HG03108 (cell line): ENCODE results near the gene GNAT2.
A peak's percentile ranks its signal among the peaks of the same experiment; 100 is the strongest.
"Not testable (repeated sequence)": the region's sequence is repeated elsewhere in the genome, so short reads cannot be mapped to it uniquely, and the experiment has no call there.

Experiments
- ATAC-seq: cut with Tn5 transposase; IDR thresholded peaks from one replicate; pipeline ENCODE4 v1.9.1; 2021; ENCODE audit warnings: moderate library complexity; ENCODE audit not compliant: unreplicated experiment

Gene GNAT2

DNA sequence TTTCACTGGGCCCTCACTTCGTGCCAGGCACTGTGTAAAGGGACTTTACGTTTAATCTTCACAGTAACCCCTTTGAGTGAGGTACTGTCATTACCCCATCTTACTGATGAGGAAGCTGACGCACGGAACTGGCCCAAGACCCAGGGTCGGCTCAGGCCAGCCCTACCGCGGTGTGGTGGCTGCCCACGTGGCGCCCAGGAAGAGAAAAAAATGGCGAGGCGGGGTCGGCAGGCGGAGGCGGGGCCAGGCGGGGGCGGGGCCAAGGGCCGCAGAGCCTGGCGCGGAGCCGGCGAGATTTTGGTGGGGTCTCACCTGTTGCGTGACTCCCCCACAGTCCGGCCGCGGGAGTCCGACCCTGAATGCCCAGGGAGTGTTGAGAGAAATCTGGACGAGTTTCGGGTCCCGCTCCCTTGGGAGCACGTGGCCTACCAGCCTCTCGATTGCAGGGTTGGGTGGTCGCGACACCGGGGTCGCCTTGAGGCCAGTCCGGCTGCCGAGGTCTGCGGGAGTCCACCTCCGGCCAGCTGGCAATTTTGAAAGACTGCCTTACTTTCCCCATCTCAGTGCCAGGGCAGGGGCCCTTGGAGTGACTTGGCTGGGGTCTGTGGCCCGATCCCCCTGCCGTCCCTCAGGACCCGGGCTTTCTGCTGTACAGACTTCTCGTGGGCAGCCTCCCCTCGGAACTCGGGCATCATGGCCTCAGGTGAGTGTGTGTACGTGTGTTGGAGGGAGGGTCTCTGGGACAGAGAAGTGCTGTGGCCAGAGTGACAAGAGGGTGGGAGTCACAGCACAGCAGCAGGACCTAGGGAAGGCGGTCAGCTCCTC is at the start of gene GNAT2, which contains the start of gene AMPD2:
Gene GNAT2 (minus strand): TSS at position 41 of the 825 bp plus-strand sequence. CDS start 6,746 bp downstream, outside the sequence.
Gene AMPD2 (plus strand): TSS at position 262 of the 825 bp plus-strand sequence. CDS start 1,339 bp downstream, outside the sequence.
- peak; percentile 39 for ATAC-seq

DNA sequence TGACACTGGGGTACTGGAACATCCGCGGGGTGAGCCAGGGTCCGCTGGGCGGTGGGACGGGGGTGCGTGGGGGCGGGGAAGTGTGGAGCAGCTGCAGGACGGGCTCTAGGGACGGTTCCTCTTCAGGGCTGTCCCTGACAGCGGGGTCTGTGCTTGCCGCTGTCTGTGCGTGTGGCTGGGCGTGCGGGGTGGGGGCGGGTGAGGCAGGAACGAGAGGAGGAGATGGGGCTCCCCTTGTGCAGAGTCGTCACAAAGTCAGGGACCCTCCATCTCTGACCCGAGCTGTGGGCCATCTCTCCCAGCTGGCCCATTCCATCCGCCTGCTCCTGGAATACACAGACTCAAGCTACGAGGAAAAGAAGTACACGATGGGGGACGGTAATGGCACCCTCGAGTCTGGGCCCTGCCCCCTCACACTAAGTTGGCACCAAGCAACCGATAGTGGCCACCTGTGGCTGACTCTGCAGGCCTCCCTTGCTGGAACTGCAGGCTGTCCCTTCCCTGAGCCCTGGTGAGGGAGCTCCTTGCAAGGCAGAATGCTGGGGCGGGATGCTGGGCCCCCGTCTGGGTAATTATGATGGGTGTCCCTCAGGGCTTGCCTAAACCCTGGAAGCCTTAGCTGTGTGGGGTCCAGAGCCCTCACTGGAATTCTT is 48.8 kb upstream of the GNAT2 start:
- ATAC-seq = no peak

DNA sequence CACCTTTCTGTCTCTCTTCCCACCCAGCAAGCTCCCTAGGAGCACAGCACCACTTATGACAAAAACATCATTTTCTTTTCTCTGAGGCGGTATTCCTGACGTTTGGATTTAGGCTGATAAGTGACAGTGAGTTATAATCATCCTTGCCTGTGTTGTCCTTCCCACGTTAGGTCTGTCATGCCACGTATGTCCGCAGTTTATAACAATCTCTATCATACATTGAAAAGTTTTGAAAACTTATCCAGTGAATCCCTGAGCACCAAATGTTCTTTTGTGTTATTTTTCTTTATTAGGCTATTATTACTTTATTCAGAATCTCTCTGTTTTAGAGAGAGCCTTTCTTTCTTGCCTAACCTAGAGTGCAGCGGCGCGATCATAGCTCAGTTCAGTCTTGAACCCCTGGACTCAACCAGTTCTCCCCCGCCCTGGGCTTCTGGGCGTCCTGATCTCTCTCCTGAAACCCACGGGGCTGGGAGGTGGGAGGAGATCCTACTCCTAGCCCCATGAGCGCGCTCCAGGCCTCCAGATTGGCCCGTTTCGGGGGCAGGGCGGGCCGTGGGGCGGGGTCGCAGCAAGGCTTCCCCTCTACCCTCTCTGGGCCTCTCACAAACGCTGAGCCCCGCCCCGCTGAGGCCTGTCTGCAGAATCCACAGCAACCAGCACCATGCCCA is 48.2 kb upstream of the GNAT2 start, which contains the start of gene GSTM2:
Gene GSTM2 (plus strand): TSS at position 606 of the 671 bp plus-strand sequence. CDS start 59 bp downstream, at position 665.
- ATAC-seq = peak; percentile 92

DNA sequence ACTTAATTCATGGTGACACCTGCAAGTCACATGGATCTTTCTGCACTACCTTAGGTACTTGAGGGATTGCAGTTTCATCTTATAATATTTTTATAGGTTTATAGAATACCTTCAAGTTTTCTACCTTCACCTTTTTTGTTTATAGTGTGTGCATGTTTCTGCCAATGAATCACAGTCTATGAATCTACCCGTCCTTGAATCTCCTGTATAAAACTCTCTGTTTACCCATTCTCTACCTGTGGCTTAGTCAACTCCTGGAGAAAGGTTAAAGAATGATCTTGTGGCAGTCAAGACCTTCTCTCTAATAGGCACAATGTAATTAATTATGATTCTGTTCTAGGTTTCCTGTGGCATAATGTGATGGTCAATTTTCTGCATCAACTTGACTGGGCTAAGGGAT is 45.3 kb upstream of the GNAT2 start:
- no peak for ATAC-seq

DNA sequence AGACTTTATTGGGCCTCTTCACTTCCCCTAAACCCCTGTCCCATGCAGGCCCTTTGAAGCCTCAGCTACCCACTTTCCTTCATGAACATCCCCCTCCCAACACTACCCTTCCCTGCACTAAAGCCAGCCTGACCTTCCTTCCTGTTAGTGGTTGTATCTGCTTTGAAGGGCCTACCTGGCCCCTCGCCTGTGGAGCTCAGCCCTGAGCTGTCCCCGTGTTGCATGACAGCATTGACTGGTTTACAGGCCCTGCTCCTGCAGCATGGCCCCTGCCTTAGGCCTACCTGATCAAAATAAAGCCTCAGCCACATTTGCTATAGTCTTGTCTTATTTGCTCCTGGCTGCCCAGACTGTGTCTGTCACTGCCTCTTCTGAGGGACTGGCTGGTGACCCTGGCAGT is 42.0 kb upstream of the GNAT2 start:
- ATAC-seq = no peak

DNA sequence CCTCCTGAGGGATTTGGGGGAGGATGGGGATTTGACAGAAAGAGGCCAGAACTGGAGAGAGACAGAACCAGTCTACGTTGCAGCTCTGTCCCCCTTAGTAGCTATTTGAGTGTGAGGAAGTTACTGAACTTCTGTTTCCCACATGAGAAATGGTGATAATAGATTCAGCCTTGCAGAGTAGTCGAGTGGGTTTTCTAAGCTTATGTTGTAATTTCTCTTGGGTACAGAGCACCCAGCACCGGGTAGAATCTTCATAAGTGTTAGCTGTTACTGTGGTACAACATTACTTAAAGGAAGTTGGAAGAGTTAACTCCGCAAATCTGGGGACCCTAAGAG is 41.2 kb upstream of the GNAT2 start:
- not testable (repeated sequence) for ATAC-seq

DNA sequence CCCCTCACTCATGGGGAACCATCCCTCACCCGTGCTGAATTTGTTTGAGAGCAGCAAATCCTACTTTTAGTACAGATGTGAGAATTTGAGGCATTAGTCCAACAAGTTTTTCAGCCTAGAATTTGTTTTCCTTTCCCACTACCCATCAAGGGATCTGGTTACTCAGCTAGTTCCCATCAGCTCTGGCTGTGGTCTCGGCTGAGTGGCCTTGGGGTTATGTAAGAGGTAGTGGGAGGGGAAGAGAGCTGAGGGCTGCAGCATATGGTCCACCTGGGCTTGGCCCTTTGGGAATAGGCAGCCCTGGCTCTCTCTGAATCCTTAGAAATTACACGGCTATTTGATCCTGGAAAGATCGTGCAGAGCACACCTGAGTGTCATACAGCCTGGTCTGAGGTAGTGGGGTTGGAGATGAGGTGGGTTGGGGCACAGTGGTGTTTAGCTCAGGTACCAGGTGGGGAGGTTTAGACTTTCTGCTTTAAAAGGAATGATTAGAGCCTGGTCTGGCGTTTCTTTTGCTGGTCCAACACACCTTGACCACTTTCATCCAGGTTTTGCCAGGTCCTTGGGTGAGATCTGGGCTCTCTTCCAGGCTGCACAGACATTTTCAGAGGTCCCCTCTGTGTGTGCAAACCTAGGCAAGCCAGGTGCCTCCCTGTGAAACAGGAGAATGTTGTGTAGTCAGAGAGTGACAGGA is 40.7 kb upstream of the GNAT2 start:
- ATAC-seq = no peak

DNA sequence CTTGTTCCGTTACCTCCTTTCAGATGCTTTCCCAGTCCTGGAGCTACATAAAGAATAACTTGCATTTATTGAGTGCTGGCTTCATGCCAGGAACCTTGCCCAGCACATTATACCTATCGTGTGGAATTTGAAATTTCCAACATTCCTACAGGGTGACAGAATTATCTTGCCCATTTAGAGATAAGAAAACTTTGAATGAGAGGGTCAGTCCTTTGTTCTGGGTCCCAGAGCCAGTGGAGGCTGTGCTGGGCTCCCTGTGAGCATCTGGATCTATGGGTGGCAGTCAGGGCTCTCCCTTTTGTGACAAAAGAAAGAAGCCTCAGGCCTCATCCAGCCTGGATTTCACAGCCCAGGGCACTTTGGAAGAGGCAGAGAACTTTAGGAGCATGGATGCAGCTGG is 39.7 kb upstream of the GNAT2 start:
- no peak for ATAC-seq

DNA sequence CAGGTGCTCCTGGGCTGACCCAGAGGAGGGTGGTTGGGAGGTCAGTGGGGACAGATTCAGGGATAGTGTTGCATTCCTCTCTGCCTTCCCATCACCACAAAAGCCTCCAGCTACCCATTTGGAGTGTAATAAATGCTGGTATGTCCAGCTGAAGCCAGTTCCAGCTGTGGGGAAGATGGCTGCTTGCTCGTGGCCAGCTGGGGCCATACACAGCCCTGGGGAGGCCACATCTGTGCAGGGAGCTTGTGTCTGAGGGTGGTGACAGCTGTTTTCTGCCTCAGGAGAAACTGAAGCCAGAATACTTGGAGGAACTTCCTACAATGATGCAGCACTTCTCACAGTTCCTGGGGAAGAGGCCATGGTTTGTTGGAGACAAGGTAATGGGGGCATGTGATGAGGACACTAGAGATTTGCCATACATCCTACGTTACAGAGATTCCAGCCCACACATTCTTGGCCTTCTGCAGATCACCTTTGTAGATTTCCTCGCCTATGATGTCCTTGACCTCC is 39.2 kb upstream of the GNAT2 start:
- no peak for ATAC-seq

DNA sequence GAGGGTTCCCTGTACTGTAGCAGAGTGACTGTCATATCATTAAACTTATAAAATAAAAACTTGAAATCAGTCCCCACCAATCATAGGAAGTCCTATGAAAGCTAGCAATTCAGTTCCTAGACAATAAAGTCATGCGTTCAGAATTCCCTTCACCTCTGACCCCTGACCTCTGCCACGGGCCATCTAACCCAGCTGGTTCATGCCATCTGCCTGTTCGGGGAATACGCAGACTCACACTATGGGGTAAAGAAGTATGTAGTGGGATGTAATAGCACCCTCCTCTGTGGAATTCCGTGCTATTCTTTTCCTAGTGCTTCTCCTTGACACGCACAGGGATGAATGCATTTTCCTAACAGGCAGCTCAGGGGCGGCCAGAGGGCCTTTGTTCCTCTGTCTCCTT is 38.6 kb upstream of the GNAT2 start:
- ATAC-seq = no peak

DNA sequence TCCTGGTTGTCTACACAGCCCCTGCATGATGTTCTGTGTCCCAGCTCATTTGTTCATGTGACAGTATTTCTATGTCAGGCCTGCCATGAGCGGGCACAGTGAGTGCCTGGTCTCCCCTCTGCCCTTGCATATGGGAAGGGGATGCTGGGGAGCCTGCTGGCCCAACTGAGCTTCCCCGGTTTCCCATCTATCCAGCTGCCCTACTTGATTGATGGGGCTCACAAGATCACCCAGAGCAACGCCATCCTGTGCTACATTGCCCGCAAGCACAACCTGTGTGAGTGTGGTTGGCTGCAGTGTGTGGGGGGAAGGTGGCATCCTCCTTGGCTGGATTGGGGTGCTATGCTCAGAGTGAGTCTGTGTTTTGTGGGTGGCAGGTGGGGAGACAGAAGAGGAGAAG is 38.0 kb upstream of the GNAT2 start:
- ATAC-seq = no peak

DNA sequence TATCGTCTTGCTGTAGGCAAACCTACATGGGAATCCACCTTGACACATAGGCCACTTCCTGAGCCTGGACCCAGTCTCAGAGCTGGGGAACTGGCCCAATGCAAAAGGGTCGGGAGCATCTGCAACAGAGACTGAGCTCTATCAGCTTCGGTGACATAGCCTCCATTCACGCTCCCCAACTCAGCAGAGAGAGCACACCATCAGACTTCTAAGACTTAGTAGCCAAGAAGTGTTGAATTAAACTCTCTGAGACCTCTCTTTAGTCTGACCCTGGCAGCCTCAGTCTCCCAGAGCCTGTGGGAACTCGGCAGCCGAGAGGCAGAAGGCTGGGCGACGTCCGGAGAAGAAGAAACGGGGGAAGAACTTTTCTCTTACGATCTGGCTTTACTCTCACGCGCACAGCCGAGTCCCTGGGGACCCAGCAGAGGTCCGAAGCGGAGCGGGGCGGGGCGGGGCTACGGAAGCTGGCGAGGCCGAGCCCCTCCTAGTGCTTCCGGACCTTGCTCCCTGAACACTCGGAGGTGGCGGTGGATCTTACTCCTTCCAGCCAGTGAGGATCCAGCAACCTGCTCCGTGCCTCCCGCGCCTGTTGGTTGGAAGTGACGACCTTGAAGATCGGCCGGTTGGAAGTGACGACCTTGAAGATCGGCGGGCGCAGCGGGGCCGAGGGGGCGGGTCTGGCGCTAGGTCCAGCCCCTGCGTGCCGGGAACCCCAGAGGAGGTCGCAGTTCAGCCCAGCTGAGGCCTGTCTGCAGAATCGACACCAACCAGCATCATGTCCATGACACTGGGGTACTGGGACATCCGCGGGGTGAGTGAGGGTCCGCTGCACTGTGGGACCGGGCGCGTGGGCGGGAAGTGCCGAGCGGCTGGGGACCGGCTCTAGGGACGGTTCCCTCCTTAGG is 36.5 kb upstream of the GNAT2 start, which contains the start of gene GSTM4:
Gene GSTM4 (plus strand): TSS at position 485 of the 905 bp plus-strand sequence. CDS start 291 bp downstream, at position 776.
- peak; percentile 80 for ATAC-seq

DNA sequence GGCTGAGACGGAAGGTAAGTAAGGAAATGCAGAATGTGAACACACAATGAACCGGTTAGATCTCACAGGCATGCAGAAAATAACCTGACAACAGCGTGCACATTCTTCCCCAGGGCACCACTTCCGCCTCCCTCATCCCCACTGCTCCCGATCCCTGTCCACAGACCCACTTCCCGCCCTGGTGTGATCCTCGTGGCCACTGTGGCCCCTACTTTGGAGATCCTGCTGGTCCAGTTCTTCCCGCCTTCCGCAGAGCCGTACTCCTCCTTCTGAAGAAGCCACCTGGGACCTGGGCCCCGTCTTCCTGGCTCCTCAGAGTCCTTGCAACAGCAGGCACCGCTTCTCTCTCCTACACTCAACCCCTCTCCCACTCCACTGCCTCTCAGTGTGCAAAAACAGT is 35.1 kb upstream of the GNAT2 start:
- no peak for ATAC-seq

DNA sequence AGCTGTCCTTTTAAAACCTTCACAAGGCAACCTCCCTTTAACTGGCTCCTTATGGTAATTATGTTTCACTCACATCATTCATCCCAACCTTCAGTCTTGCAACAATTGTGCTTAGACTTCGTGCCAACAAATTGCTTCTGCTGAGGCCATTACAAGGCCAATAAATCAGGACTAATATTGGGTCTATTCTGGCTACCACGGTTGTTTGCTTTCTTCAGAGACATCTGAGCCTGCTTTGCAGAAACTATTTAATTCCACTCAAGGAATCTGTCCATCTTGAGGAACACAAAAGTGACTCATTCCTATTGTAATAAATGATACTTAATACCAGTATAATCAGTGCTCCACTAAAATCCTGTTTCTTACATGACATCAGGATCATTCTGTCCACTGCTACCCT is 33.9 kb upstream of the GNAT2 start:
- ATAC-seq = no peak

DNA sequence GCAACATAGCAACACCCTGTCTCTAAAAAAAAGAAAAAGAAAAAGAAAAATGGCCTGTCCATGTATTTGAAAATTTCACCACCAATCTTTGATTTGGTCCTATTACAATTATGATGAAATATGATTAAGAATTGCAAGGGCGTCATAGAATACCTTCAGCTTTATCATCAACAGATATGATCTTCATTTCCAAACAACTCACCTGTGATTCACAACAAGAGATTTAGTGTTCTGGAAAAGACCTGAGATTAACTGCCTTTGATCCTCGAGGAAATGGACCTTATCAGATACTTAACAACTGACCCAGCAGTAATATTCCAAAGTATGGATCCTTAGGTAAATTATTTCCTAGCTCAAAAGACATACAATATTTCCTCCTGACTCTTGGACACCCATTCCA is 33.0 kb upstream of the GNAT2 start:
- no peak for ATAC-seq

DNA sequence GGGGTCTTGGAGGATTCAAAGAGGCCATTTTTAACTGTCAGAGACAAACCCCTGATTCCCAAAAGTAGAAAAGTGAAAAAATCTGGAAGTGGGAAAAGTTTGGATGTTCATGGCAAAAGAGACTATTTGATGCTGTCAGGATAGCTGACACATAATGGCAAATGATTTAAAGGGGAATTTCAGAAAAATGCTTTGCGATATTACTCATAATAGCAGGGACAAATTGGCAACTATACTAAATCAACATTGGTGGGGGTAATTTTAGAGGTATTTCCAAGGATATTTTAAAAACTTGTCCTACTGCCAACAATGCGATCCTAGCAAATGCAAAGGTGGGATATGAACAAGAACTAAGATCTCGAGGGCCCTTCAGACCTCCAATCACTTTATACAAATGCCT is 31.2 kb upstream of the GNAT2 start:
- ATAC-seq = no peak

DNA sequence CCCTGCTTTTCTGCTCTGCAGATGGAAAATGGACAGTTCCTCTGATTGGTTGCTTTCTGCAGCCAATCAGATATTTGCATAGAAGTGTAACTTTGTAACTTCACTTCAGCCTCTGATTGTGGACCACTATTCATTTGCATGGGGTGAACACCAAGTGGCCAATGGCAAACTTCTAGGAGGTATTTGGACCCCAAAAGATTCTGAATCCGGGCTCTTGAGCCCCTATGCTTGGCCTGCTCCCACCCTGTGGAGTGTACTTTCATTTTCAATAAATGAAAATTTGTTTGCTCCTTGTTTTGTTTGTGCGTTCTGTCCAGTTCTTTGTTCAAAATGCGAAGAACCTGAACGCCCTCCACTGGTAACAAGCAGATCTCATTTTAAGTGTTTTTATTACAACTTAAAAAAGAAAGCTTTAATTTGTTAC is 30.1 kb upstream of the GNAT2 start:
- no peak for ATAC-seq

DNA sequence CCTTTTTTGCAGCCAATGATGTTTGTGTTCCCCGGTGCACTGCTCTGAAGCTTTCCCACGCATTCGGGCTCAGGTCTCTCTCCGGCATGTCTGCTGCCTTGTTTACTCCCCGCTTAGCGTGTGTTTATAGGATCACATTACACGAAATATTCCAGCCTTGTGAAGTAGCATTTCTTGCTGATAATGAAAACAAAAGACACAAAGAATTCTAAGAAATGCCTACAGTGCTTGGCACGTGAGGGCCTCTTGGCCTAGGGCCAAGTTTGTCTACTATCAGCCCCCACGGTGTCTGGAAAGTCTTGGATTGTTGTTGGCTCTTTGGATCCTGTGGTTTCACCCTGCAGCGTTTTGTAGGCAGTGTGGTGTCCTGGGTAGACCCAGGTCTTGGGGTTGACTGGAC is 25.3 kb upstream of the GNAT2 start:
- ATAC-seq = no peak

DNA sequence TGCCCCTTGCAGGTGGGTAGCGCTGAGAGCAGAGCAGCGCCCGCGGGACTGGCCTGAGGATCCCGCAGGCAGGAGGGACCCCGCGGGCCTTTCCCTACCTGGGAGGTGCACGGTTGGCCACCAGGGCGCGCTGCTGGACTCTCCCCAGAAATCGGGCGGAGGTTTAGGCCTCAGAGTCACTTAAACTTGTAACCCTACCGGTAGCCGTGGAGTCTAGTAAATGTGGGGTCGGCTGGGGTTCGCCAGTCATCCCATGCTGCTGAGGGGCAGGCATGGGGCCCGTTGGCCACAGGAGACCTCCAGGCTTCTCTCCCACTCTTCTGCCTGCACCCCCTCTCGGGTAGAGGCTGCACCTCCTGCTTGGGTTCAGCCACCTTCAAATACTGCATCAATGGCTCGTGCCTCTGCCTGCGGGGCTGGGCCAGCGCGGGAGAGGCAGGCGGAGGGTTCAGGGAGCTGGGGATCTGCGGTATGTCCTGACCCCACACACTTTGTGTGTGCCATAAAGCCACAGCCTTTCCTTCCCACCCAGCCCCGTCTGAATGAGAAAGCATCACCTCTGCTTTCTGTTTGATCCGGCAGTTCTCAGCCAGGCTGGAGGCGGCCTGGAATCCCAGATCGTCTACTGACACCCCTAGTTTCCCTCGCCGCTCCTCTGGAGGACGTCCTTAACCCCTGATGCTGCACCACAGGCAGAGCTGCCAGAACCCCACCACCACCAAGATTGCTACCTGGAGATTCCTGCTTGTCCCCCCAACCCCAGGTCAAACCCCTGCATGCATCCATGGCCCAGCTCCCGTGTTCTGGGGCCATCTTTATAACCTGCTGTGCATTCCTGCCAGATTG is 24.2 kb upstream of the GNAT2 start:
- peak; percentile 88 for ATAC-seq
